Activated CD8-positive, alpha-beta memory T cell treated with anti-CD3 and anti-CD28 coated beads, Interleukin-2, amount 10 ng/mL, durations not matched to agents 7 days and 5 days (primary cell): Measurements from ENCODE around the gene MPI. TPM values are rescaled to one million over a fixed set of nuclear protein-coding genes. Genes with fewer than 3 reads are reported as not detected.
"Not testable (repeated sequence)": the region's sequence is repeated elsewhere in the genome, so short reads cannot be mapped to it uniquely, and the experiment has no call there.

Source experiments
- ATAC-seq: fragments of 150-1000 bp; cut with Tn5 transposase; one replicate; pipeline ENCODE4 v1.10.0; 2021; ENCODE audit warnings: moderate library complexity
- CTCF ChIA-PET: fragments of 350-600 bp; sonication (Branson Sonifier 250); formaldehyde crosslinking; loops from one replicate; lab custom pipeline; 2021; ENCODE audit warnings: antibody characterized with exemption; lab: Charles Lee
- DNase-seq: peaks from one replicate; pipeline ENCODE4 v3.0.0-alpha.2; 2020
- H3K27ac Mint-ChIP-seq: one replicate; pipeline ENCODE4 v1.8.0; 2021; ENCODE audit warnings: mild to moderate bottlenecking, mixed read lengths
- H3K27me3 Mint-ChIP-seq: one replicate; pipeline ENCODE4 v1.8.0; 2021; ENCODE audit warnings: mixed read lengths
- H3K36me3 Mint-ChIP-seq: one replicate; pipeline ENCODE4 v1.8.0; 2021; ENCODE audit warnings: mild to moderate bottlenecking, mixed read lengths
- H3K4me1 Mint-ChIP-seq: one replicate; pipeline ENCODE4 v1.8.0; 2021; ENCODE audit warnings: mixed read lengths
- H3K4me3 Mint-ChIP-seq: one replicate; pipeline ENCODE4 v1.8.0; 2021; ENCODE audit warnings: mild to moderate bottlenecking, moderate library complexity, mixed read lengths
- H3K9me3 Mint-ChIP-seq: one replicate; pipeline ENCODE4 v1.8.0; 2022; ENCODE audit warnings: low read depth, mixed read lengths
- microRNA-seq: library from miRNA; unstranded; fragments of <30 nt; microRNA quantifications from one replicate; pipeline ENCODE4 v1.2.0, GENCODE V29; 2022
- total RNA-seq, 2 experiments: library from RNA; stranded (reverse); gene quantifications; one replicate each; pipeline ENCODE4 v1.2.3, GENCODE V29; 2021

MPI gene
- total RNA-seq, 2 experiments from 2014 or later: 52.8 to 59.0 TPM

- no peak overlapping the region for H3K4me3 Mint-ChIP-seq
- H3K27me3 Mint-ChIP-seq: no peaks in the 10 kb centered on the region
- H3K9me3 Mint-ChIP-seq: no peaks in the 10 kb centered on the region
- H3K36me3 Mint-ChIP-seq: peaks cover 45% of the 10 kb centered on the region
- H3K27ac Mint-ChIP-seq: no peak overlapping the region
- DNase-seq (no peak), ATAC-seq (no peak)
- H3K4me1 Mint-ChIP-seq: peaks cover 22% of the 10 kb centered on the region
- CTCF ChIA-PET: no interaction called here
Observed at GRCh38 chr15:74928771-74929198, 38.9 kb downstream of the MPI start.

DNA sequence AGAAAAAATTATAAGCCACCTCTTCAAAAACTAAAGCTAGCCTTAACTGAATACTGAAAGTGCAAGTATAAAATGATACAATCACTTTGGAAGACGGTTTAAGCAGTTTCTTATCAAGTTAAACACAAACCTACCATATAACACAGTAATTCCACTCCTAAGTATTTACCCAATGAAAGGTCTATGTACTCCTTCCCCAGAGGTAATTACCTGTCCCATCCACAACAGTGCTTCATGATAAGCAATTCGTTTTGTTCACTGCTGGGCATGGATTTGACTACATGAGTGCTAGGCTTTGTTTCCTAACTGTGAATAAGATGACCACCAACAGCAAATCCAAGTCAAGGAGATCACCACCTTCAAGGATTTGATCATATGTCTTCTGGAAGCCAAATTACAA is 43.7 kb downstream of the MPI start:
- peaks cover 46% of the 10 kb centered on the region for H3K4me1 Mint-ChIP-seq
- ATAC-seq: no peak
- peak overlapping the region; percentile 30 for H3K4me3 Mint-ChIP-seq
- H3K27ac Mint-ChIP-seq: peak overlapping the region; percentile 76
- no peaks in the 10 kb centered on the region for H3K9me3 Mint-ChIP-seq
- H3K36me3 Mint-ChIP-seq: peaks cover 40% of the 10 kb centered on the region
- no peaks in the 10 kb centered on the region for H3K27me3 Mint-ChIP-seq
- no peak for DNase-seq
- CTCF ChIA-PET: interaction anchor here (1.3 to 2.7 kb wide), 4 partner anchors 27 to 299 kb away, joined by 4 to 7 read pairs (median 6); partner anchors contain the start of gene FAM219B

DNA sequence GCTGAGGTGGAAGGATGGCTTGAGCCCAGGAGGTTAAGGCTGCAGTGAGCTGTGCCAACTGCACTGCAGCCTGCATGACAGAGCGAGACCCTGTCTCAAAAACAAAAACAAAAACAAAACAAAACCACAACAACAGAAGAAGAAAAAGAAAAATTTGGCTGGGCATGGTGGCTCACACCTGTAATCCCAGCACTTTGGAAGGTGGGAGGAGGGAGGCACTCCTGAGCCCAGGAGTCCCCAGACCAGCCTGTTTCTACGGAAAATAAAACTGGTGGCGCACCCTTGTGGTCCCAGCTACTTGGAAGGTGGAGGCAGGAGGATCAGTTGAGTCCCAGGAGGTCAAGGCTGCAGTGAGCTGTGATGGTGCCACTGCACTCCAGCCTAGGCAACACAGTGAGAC is 45.4 kb downstream of the MPI start:
- CTCF ChIA-PET: interaction anchor here (0.6 to 2.7 kb wide), 4 partner anchors 29 to 395 kb away, joined by 3 to 7 read pairs (median 4); partner anchors contain the start of gene FAM219B

GRCh38 chr15:74937272-74937589 is 47.4 kb downstream of the MPI start:
- peak overlapping the region; percentile 90 for H3K27ac Mint-ChIP-seq
- ATAC-seq (no peak), DNase-seq (no peak)
- no peaks in the 10 kb centered on the region for H3K9me3 Mint-ChIP-seq
- H3K4me3 Mint-ChIP-seq: peak overlapping the region; percentile 92
- H3K4me1 Mint-ChIP-seq: peaks cover 39% of the 10 kb centered on the region
- CTCF ChIA-PET: interaction anchor here (1.0 to 2.3 kb wide), 3 partner anchors 13 to 166 kb away, joined by 4 to 12 read pairs (median 5); no protein-coding TSS in a partner anchor
- peaks cover 25% of the 10 kb centered on the region for H3K36me3 Mint-ChIP-seq
- H3K27me3 Mint-ChIP-seq: no peaks in the 10 kb centered on the region

More for the DNA sequence above, 45.4 kb downstream of the MPI start:
- H3K9me3 Mint-ChIP-seq, DNase-seq, H3K27me3 Mint-ChIP-seq, ATAC-seq: not testable (repeated sequence)
- Mint-ChIP-seq H3K36me3 (peaks cover 31% of the 10 kb centered on the region), H3K27ac (peak overlapping the region; percentile 33), H3K4me1 (peaks cover 47% of the 10 kb centered on the region), H3K4me3 (peak overlapping the region; percentile 57)

- peak within 1 kb of the TSS; percentile 92 for H3K4me3 Mint-ChIP-seq
- CTCF ChIA-PET: interaction anchor here (1.0 to 2.3 kb wide), 6 partner anchors 12 to 169 kb away, joined by 3 to 12 read pairs (median 4); partner anchors contain the start of gene RPP25
- peaks cover 23% of the 10 kb centered on the region for H3K36me3 Mint-ChIP-seq
Observed at GRCh38 chr15:74937590-74938371, 47.9 kb downstream of the MPI start, which contains the start of gene COX5A. TSS of gene COX5A (minus strand) at chr15:74938073. CDS start at chr15:74938014, 59 bp downstream.

DNA sequence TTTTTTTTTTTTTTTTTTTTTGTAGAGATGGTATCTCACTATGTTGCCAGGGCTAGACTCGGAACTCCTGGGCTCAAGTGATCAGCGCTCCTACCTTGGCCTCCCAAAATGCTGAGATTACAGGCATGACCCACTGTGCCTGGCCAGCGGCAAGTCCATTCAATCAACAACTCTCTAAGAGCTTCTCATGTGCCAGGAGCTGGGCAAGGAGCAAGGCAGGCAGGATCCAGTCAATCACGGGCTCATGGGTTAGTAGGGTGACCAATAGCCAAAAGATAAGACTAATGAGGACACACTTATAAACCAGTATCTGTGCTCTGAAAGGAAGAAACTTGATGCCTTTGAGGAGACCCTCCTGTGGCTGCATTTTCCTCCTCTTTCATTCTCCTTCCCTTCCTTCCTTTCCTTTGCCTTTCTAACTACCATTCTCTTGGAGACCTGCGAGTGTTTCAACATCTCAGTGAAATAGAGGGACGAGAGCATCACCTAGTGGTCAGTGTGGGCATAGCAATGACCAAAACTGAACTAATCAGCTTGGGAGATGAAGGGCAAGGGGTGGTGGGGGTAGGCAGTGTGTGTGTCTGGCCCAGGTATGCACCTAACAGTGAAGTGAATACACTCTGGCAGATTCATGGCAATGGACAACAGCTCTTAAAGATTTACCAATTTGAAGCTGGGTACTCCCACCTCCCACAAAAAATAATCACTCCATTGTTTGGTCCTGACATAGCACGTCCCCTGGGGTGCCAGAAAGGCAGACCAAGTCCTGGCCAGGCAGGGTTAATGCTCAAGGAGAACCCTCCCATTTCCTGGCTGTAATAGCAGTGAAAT is 60.5 kb downstream of the MPI start:
- no peak overlapping the region for H3K4me3 Mint-ChIP-seq

More at GRCh38 chr15:74937590-74938371, 47.9 kb downstream of the MPI start, which contains the start of gene COX5A:
- Mint-ChIP-seq H3K9me3 (no peaks in the 10 kb centered on the region), H3K27me3 (no peaks in the 10 kb centered on the region), H3K27ac (peak within 1 kb of the TSS; percentile 93), H3K4me1 (peaks cover 34% of the 10 kb centered on the region)
- ATAC-seq (peak; percentile 96), DNase-seq (peak; percentile 95)

DNA sequence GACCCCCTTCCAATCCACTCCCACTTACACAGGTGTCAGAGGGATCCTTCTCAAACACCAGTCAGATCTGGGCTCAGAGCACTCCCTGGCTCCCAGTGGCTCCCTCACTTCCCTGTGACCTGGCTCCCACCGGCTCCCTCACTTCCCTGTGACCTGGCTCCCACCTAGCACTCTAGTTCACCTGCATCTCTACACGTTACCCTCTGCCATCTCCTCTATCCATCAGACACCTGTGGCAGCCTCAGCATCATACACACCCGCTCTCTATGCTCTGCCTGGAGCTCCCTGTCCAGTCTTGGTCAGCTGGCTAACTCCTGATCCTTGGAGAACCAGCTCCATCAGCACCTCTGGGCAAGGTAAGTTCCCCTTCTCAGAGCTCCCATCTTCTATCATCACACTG is 61.2 kb downstream of the MPI start:
- H3K4me1 Mint-ChIP-seq: peaks cover 16% of the 10 kb centered on the region
- peaks cover 6% of the 10 kb centered on the region for H3K27me3 Mint-ChIP-seq
- no peak overlapping the region for H3K27ac Mint-ChIP-seq
- DNase-seq (no peak), ATAC-seq (no peak)
- H3K4me3 Mint-ChIP-seq: no peak overlapping the region
- H3K36me3 Mint-ChIP-seq: no peaks in the 10 kb centered on the region
- no peaks in the 10 kb centered on the region for H3K9me3 Mint-ChIP-seq
- CTCF ChIA-PET: interaction anchor here (0.5 to 7.9 kb wide), 42 partner anchors 9 to 572 kb away, joined by 3 to 101 read pairs (median 4); partner anchors contain the start of genes COX5A, CSK and FAM219B

More for the DNA sequence above, 60.5 kb downstream of the MPI start:
- no peaks in the 10 kb centered on the region for H3K27me3 Mint-ChIP-seq
- DNase-seq (peak; percentile 86), ATAC-seq (peak; percentile 80)
- CTCF ChIA-PET: interaction anchor here (0.5 to 7.9 kb wide), 43 partner anchors 9 to 571 kb away, joined by 3 to 101 read pairs (median 4); partner anchors contain the start of genes COX5A, CSK and FAM219B
- no peaks in the 10 kb centered on the region for H3K36me3 Mint-ChIP-seq
- H3K9me3 Mint-ChIP-seq: no peaks in the 10 kb centered on the region
- no peak overlapping the region for H3K27ac Mint-ChIP-seq
- peaks cover 9% of the 10 kb centered on the region for H3K4me1 Mint-ChIP-seq

Small RNAs within 50 kb of the gene (microRNA-seq; reads per million reads assigned to microRNA genes)
- gene MIR6882: 1.7 reads per million

Other genes starting within 250 kb of the MPI start
- 10 to 100 TPM; 41.8 to 47.7 TPM for gene EDC3, start 194.0 kb upstream of the MPI start, total RNA-seq
- 1 to 10 TPM; 1.2 to 2.8 TPM for gene CYP1A1, start 164.5 kb upstream of the MPI start, total RNA-seq
- gene CYP1A2, start 141.2 kb upstream of the MPI start, total RNA-seq: not detected
- 100 to 1,000 TPM; 349 to 369 TPM for gene CSK, start 108.0 kb upstream of the MPI start, total RNA-seq
- gene LMAN1L, start 77.2 kb upstream of the MPI start, total RNA-seq: not detected
- gene CPLX3, start 63.4 kb upstream of the MPI start, total RNA-seq: under 1 TPM in 1 of 2 experiments, not detected in 1; 0.35 TPM
- gene ULK3, start 46.9 kb upstream of the MPI start, total RNA-seq: 10 to 100 TPM; 48.5 to 58.6 TPM
- 100 to 1,000 TPM; 108 to 115 TPM for gene SCAMP2, start 16.7 kb upstream of the MPI start, total RNA-seq
- 100 to 1,000 TPM in 1 of 2 experiments, 10 to 100 TPM in 1; 95.2 to 119 TPM for gene FAM219B, start 16.8 kb downstream of the MPI start, total RNA-seq
- 100 to 1,000 TPM; 322 to 326 TPM for gene COX5A, start 48.0 kb downstream of the MPI start, total RNA-seq
- gene RPP25, start 66.7 kb downstream of the MPI start, total RNA-seq: 1 to 10 TPM; 6.8 to 7.5 TPM
- under 1 TPM; 0.61 to 0.94 TPM for gene SCAMP5, start 105.5 kb downstream of the MPI start, total RNA-seq
- gene PPCDC, start 133.5 kb downstream of the MPI start, total RNA-seq: 10 to 100 TPM; 36.3 to 36.7 TPM